Calu3 (cell line): ENCODE data around the gene ALG14. TPM values are rescaled to one million over a fixed set of nuclear protein-coding genes. Genes with fewer than 3 reads are reported as not detected.

Experiments
- BruUV-seq: library from RNA; stranded (reverse); fragments of 400-500 nt; replicated peaks from 2 replicates; lab custom pipeline; 2021; lab: Mats Ljungman, UMichigan
- CTCF ChIA-PET: fragments of 300-600 bp; sonication (Branson Sonifier 250); formaldehyde crosslinking; loops from one replicate; lab custom pipeline; 2022; ENCODE audit warnings: antibody characterized with exemption; lab: Charles Lee
- DNase-seq: peaks from one replicate; pipeline ENCODE4 v3.0.0; 2022
- H3K27ac Mint-ChIP-seq: one replicate; pipeline ENCODE4 v1.8.0; 2022; ENCODE audit warnings: mixed read lengths; ENCODE audit not compliant: unreplicated experiment
- H3K27me3 Mint-ChIP-seq: one replicate; pipeline ENCODE4 v1.8.0; 2022; ENCODE audit warnings: mixed read lengths; ENCODE audit not compliant: unreplicated experiment
- H3K36me3 Mint-ChIP-seq: one replicate; pipeline ENCODE4 v1.8.0; 2022; ENCODE audit warnings: mild to moderate bottlenecking, moderate library complexity, mixed read lengths; ENCODE audit not compliant: insufficient read depth, unreplicated experiment
- H3K4me1 Mint-ChIP-seq: one replicate; pipeline ENCODE4 v1.8.0; 2022; ENCODE audit warnings: mild to moderate bottlenecking, low read depth, mixed read lengths; ENCODE audit not compliant: unreplicated experiment
- H3K4me3 Mint-ChIP-seq: one replicate; pipeline ENCODE4 v1.8.0; 2022; ENCODE audit warnings: mild to moderate bottlenecking, low read depth, moderate library complexity, mixed read lengths; ENCODE audit not compliant: unreplicated experiment
- H3K9me3 Mint-ChIP-seq: one replicate; pipeline ENCODE4 v1.8.0; 2022; ENCODE audit warnings: low read depth, mixed read lengths; ENCODE audit not compliant: unreplicated experiment
- CTCF ChIP-seq: fragments of 200-600 bp; IDR thresholded peaks from one replicate; pipeline ENCODE4 v1.8.0; 2022; ENCODE audit warnings: antibody characterized with exemption; ENCODE audit not compliant: unreplicated experiment
- intact Hi-C: fragments of 100-400 bp; cut with micrococcal nuclease; formaldehyde crosslinking; loops from one replicate; pipeline ENCODE4 v1.10.0; 2022; ENCODE audit not compliant: unreplicated experiment
- total RNA-seq: library from RNA; stranded (reverse); gene quantifications from 2 replicates; pipeline ENCODE4 v1.2.3, GENCODE V29; 2022

ALG14 gene
- total RNA-seq, 1 experiment from 2014 or later = 5.8 TPM

DNA sequence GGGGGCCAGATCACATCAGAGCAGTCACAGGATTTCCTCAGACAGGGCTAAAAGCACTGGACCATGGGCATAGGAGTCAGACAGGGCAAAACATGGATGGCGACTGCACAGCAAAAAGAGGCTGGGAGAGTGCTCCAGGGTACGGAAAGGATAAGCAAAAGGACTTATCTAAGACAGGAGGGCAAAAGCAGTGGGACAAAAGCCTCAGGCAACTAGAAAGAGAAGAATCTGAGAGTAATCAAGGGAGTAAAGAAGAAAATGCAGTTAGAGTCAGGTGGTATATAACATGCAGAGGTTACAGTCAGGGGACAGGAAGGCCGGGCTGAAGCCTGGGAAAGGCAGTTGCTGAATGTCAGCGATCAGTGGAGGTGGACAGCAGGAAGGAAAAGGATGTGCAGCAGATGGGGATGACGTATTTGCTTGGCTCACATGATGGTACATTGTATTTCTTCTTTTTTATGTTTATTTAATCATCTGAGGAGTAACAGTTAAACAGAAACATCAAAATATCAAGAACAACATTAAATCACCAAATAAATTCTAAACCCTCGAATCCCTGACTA lies 82.8 kb downstream of the ALG14 start:
- H3K27ac Mint-ChIP-seq = no peak overlapping the region
- H3K36me3 Mint-ChIP-seq = no peaks in the 10 kb centered on the region
- DNase-seq = no peak
- TF ChIP-seq CTCF = no peak
- intact Hi-C loops = no loop called here
- no peaks in the 10 kb centered on the region for H3K27me3 Mint-ChIP-seq
- BruUV-seq = no TSS peak
- CTCF ChIA-PET = interaction anchor here (0.5 kb wide), 1 partner anchor 238 kb away, joined by 4 read pairs; no protein-coding TSS in a partner anchor
- H3K9me3 Mint-ChIP-seq = no peaks in the 10 kb centered on the region
- H3K4me1 Mint-ChIP-seq = peaks cover 19% of the 10 kb centered on the region
- H3K4me3 Mint-ChIP-seq = no peak overlapping the region

GRCh38 chr1:94989398-94989797 lies 83.4 kb downstream of the ALG14 start:
- Mint-ChIP-seq H3K27me3 (no peaks in the 10 kb centered on the region), H3K9me3 (no peaks in the 10 kb centered on the region), H3K4me3 (no peak overlapping the region), H3K27ac (no peak overlapping the region), H3K36me3 (no peaks in the 10 kb centered on the region), H3K4me1 (peaks cover 19% of the 10 kb centered on the region)
- TF ChIP-seq CTCF = no peak
- BruUV-seq = no TSS peak
- DNase-seq = no peak
- CTCF ChIA-PET = no interaction called here
- intact Hi-C loops = no loop called here

GRCh38 chr1:94988356-94988755 lies 84.4 kb downstream of the ALG14 start:
- CTCF ChIA-PET = interaction anchor here (0.8 kb wide), 1 partner anchor 11 kb away, joined by 3 read pairs; no protein-coding TSS in a partner anchor
- no peaks in the 10 kb centered on the region for H3K27me3 Mint-ChIP-seq
- H3K4me1 Mint-ChIP-seq = peaks cover 19% of the 10 kb centered on the region
- BruUV-seq = no TSS peak
- H3K4me3 Mint-ChIP-seq = no peak overlapping the region
- TF ChIP-seq CTCF = no peak
- no peak for DNase-seq
- intact Hi-C loops = no loop called here
- H3K27ac Mint-ChIP-seq = no peak overlapping the region
- no peaks in the 10 kb centered on the region for H3K36me3 Mint-ChIP-seq
- no peaks in the 10 kb centered on the region for H3K9me3 Mint-ChIP-seq

DNA sequence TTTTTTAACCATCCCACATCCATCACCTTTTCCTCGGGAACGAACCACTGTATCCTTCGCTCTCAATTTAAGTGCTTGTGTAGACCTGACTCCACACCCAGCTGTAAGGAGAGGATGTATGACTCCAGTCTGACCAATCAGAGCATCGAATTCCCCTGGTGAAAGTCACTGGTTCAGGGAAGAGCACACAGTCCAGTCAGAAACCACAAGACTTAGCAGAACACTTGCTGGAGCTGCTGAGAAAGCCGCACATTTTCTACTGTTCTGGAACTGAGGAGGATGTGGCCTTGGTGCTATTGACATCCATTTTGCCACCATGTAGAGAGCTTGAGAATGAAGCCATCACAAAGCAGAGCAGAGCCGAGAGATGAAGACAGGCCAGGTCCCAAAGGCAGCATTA lies 86.0 kb downstream of the ALG14 start:
- intact Hi-C loops = no loop called here
- Mint-ChIP-seq H3K27me3 (no peaks in the 10 kb centered on the region), H3K9me3 (no peaks in the 10 kb centered on the region), H3K4me1 (peaks cover 19% of the 10 kb centered on the region), H3K4me3 (no peak overlapping the region), H3K27ac (no peak overlapping the region), H3K36me3 (no peaks in the 10 kb centered on the region)
- no peak for TF ChIP-seq CTCF
- no TSS peak for BruUV-seq
- CTCF ChIA-PET = no interaction called here
- DNase-seq = no peak
